ENCODE results near the gene TNXB.
"Not testable (repeated sequence)": the region's sequence is repeated elsewhere in the genome, so short reads cannot be mapped to it uniquely, and the experiment has no call there.

TNXB gene, protein sequence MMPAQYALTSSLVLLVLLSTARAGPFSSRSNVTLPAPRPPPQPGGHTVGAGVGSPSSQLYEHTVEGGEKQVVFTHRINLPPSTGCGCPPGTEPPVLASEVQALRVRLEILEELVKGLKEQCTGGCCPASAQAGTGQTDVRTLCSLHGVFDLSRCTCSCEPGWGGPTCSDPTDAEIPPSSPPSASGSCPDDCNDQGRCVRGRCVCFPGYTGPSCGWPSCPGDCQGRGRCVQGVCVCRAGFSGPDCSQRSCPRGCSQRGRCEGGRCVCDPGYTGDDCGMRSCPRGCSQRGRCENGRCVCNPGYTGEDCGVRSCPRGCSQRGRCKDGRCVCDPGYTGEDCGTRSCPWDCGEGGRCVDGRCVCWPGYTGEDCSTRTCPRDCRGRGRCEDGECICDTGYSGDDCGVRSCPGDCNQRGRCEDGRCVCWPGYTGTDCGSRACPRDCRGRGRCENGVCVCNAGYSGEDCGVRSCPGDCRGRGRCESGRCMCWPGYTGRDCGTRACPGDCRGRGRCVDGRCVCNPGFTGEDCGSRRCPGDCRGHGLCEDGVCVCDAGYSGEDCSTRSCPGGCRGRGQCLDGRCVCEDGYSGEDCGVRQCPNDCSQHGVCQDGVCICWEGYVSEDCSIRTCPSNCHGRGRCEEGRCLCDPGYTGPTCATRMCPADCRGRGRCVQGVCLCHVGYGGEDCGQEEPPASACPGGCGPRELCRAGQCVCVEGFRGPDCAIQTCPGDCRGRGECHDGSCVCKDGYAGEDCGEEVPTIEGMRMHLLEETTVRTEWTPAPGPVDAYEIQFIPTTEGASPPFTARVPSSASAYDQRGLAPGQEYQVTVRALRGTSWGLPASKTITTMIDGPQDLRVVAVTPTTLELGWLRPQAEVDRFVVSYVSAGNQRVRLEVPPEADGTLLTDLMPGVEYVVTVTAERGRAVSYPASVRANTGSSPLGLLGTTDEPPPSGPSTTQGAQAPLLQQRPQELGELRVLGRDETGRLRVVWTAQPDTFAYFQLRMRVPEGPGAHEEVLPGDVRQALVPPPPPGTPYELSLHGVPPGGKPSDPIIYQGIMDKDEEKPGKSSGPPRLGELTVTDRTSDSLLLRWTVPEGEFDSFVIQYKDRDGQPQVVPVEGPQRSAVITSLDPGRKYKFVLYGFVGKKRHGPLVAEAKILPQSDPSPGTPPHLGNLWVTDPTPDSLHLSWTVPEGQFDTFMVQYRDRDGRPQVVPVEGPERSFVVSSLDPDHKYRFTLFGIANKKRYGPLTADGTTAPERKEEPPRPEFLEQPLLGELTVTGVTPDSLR (N-terminal part only)

GRCh38 chr6:32109114-32109764 is at the start of gene TNXB:
Gene TNXB, minus strand, starts transcription at chr6:32109338. Its CDS starts 11,140 bp downstream, at chr6:32098198.
- no peak for DNase-seq

DNA sequence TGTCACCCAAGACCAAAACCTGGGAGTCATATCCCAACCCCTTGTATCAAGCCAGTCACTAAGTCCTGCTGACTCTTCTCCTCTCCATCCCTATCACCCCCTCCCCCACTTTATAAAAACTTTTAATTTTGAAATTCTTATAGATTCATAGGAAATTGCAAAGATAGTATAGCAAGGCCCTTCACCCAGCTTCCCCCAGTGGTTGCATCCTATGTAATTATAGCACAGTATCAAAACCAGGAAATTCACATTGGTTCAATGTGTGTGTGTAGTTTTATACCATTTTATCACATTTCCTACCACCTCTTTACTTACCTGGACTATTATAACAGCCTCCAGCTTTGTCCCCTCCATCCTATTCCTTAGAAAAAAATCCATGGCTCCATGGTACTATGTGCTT is 48.9 kb upstream of the TNXB start:
- DNase-seq = no peak

DNA sequence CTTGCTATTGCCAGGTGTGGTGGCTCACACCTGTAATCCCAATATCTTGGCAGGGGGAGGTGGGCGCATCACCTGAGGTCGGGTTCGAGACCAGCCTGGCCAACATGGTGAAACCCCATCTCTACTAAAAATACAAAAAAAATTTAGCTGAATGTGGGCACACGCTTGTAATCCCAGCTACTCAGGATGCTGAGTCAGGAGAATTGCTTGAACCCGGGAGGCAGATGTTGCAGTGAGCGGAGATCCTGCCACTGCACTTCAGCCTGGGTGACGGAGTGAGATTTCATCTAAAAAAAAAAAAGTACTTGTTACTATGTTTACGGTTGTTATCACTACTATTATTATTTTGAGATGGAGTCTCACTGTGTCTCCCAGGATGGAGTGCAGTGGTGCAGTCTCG is 47.8 kb upstream of the TNXB start:
- DNase-seq = no peak

- no peak for DNase-seq
These were observed 45.5 kb upstream of the TNXB start for GRCh38 chr6:32154514-32155161.

DNA sequence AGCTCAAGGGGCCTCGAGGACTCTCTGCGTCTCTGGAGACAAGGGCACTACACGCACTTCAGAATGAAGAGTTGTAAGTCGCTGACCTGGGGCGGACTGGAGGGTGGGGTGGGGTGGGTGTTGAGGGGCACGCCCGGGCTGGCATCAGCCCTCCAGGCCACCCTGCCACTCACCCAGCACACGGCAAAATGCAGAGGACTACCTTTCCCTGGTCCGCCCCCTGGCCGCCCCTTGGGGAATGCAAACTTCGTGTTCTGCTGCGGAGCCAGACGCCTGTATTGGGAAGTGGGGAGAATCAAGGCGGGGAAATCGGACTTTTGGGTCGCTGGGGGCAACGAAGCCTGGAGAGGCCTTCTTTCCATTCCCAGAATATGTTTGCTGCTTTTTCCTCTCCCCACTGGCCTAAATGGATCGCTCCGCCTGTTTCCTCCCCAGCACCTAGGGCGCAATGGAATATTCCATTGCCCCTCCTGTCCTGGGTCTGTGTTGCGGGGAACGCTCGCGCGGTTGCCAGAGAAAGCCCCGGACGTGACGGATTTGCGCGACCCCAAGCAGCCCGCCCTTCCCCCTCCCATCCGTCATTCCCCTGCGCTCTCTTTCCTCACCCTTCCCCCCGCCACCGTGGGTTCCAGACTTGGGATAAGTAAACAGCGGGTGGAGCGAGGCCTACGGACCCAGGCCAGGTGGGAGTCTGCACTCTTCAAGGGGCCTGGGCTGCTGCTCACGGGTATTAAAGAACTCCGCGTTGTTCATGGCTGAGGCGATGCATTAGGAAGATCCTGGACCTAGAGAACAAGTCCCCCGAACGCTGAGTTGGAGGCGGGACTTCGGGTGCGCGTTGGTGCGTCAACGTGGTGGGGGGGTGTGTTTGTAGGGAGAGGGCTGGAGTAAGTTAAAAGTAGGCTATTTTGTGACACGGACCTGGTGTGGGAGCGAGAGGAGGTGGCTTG is 44.7 kb upstream of the TNXB start, which contains the start of gene PPT2:
PPT2 (plus strand) TSS at position 578 of the 950 bp plus-strand sequence. CDS start 454 bp downstream, outside the sequence.
- DNase-seq = peak; percentile 71

DNA sequence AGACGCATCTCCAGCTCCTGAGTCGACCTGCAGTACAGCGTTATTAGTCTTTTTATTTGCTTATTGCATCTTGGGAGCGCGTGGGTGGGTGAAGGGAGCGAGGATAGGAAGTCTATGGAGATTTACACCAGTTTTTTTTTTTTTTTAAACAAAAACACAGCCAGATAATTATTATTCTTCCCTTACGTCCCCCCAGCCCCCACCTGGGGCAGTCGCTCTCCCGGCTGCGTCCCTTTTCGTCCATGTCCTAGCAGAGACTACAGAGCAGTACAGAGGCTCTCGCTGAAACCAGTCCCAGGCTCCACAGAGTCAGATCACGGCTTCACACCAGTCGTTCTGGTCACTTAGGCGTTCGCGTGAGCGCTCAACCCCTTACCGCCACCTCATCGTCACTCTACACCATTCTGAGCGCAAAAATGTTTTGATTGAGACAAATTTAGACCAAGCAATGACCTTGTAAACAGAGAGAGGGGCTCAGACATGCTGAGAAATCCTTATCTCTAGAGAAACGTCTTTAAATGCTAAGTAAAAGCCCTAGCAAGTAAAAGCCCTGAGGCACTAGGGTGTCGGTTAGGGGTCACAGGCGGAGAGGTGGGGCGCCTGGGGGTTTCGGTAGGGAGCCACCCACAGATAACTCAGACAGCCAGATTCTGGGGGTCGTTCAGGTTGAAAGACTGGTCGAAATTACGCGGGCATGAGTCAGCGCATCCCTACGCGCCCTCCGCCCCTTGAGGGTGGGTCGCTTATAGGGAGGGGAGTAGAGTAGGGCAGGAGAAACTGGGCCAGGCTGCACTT is 43.8 kb upstream of the TNXB start:
- no peak for DNase-seq

- no peak for DNase-seq
These were observed 43.0 kb upstream of the TNXB start, which contains the start of gene PRRT1 for GRCh38 chr6:32151863-32152768. Gene PRRT1, minus strand, starts transcription at chr6:32151939. Its CDS starts 112 bp downstream, at chr6:32151827.

- DNase-seq = no peak
These were observed 42.2 kb upstream of the TNXB start for GRCh38 chr6:32151181-32151862.

GRCh38 chr6:32149932-32150870 is 41.1 kb upstream of the TNXB start:
- no peak for DNase-seq

- no peak for DNase-seq
These were observed 40.1 kb upstream of the TNXB start for GRCh38 chr6:32149092-32149755.

GRCh38 chr6:32148289-32149091 is 39.4 kb upstream of the TNXB start:
- DNase-seq = no peak

DNA sequence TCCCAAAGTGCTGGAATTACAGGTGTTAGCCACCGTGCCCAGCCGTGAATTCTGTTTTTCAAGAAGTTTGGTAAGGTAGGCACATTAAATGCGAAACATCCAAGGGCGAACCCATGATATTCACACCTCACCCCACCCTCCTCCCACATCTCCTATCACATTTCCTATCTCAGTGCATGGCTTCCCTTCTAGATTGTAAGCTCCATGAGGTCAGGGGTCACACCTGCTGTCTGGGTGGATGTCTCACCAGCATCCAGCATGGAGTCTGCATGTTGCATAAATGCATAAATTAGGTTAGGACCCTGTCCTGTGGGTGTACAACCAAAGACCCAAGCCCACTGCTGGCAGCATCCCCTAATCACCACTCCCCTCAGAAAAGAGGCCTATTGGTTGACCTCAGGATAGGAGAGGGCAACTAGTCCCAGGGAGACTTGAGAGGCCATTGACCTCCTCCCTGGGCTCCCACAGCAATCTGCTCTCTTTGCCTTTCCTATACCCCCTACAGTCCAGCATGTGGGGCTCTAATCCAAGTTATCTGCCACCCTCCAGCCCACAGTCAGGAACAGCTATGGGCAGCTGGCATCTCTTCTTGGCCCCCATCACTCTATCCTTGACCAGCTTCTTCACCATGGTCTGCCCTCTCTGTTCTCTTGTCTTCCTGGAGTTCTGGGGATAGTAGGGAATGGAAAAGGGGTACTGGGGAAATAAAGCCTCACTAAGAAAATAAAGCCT is 38.4 kb upstream of the TNXB start:
- no peak for DNase-seq

- no peak for DNase-seq
These were observed 37.5 kb upstream of the TNXB start for GRCh38 chr6:32146687-32147086.

- no peak for DNase-seq
These were observed 37.1 kb upstream of the TNXB start for GRCh38 chr6:32146287-32146686.

GRCh38 chr6:32144238-32144637 is 35.1 kb upstream of the TNXB start:
- not testable (repeated sequence) for DNase-seq
